ENCODE measurements around the gene SCGB1D2. TPM values are rescaled to one million over a fixed set of nuclear protein-coding genes. Genes with fewer than 3 reads are reported as not detected.

The SCGB1D2 gene
- total and polyA plus RNA-seq, 10 of the 15 experiments (the other 5 are each of a cell fraction or from before 2014, with no cell fraction given) = 0.48 TPM; not detected in 9

DNA sequence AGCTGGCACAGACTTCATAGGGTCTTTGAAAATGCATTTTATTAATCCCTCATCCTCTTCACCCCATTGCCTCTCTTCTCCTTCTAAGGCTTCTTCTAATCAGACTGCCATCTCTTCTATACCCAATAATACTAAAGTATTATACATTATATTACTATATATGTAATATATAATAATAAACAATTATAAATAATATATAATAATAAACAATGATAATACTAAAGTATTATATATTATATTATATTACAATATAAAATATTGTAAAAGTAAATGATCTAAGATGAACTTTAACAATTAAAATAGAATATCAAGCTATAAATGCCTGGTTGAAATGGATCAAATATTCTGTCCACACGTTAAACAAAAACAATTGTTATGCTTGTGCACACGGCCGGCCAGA, 20.5 kb upstream of the SCGB1D2 start:
- intact Hi-C loops (cut with micrococcal nuclease; ENCODE audit: unreplicated experiment) (no loop called here), in situ Hi-C loops (cut with MboI) (no loop called here)
- Histone ChIP-seq H3K27ac (ENCODE audit: control insufficient read depth, insufficient read depth) (no peak overlapping the region), H3K9me3 (replicated peaks; ENCODE audit: control insufficient read depth, insufficient read depth, low read length) (peaks cover 13% of the 10 kb centered on the region), H3K4me2 (ENCODE audit: control insufficient read depth, insufficient read depth) (no peak overlapping the region), H4K20me1 (ENCODE audit: control insufficient read depth, insufficient read depth) (no peaks in the 10 kb centered on the region), H3K36me3 (ENCODE audit: control insufficient read depth in 2 of 2, insufficient read depth in 2 of 2, low read length in 1 of 2) (no peaks in the 10 kb centered on the region), H2AFZ (ENCODE audit: control insufficient read depth, low read depth, low read length) (no peak overlapping the region), H3K4me1 (ENCODE audit: control insufficient read depth, insufficient read depth, low read length) (no peaks in the 10 kb centered on the region), H3K4me3 (no peak overlapping the region), H3K79me2 (ENCODE audit: control insufficient read depth, insufficient read depth, low read length) (no peaks in the 10 kb centered on the region), H3K27me3 (replicated peaks in 1 of 2; ENCODE audit: control insufficient read depth in 2 of 2, insufficient read depth in 2 of 2, low read length in 1 of 2) (no peaks in the 10 kb centered on the region; a peak in 1 of 4 replicates), H3K9ac (ENCODE audit: control insufficient read depth, insufficient read depth, low read length) (no peak overlapping the region)
- TF ChIP-seq FOS (IDR thresholded peaks at IDR 0.05; ENCODE audit: borderline replicate concordance, extremely low read depth, insufficient read length) (no peak), TCF3 (IDR thresholded peaks at IDR 0.05; ENCODE audit: borderline replicate concordance, insufficient read depth, low read depth, low read length) (no peak), CREB1 (IDR thresholded peaks at IDR 0.05; ENCODE audit: low read depth) (no peak), POLR2AphosphoS5 (IDR thresholded peaks at IDR 0.05; ENCODE audit: low read length) (no peak), POU2F2 (IDR thresholded peaks at IDR 0.05; ENCODE audit: borderline replicate concordance, low read depth, low read length) (no peak), POLR2A (IDR thresholded peaks at IDR 0.05; ENCODE audit: low read depth, low read length) (no peak), CBFB (IDR thresholded peaks at IDR 0.05; ENCODE audit: low read depth) (no peak), NR2C1 (IDR thresholded peaks at IDR 0.05) (no peak), MXI1 (IDR thresholded peaks at IDR 0.05; ENCODE audit: low read depth, low read length) (no peak)
- TF ChIP-seq, protein P1, sequence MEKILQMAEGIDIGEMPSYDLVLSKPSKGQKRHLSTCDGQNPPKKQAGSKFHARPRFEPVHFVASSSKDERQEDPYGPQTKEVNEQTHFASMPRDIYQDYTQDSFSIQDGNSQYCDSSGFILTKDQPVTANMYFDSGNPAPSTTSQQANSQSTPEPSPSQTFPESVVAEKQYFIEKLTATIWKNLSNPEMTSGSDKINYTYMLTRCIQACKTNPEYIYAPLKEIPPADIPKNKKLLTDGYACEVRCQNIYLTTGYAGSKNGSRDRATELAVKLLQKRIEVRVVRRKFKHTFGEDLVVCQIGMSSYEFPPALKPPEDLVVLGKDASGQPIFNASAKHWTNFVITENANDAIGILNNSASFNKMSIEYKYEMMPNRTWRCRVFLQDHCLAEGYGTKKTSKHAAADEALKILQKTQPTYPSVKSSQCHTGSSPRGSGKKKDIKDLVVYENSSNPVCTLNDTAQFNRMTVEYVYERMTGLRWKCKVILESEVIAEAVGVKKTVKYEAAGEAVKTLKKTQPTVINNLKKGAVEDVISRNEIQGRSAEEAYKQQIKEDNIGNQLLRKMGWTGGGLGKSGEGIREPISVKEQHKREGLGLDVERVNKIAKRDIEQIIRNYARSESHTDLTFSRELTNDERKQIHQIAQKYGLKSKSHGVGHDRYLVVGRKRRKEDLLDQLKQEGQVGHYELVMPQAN (conservative IDR thresholded peaks at IDR 0.05) = no peak
- ATAC-seq (no peak), DNase-seq (ENCODE audit: low read depth, low spot score) (no peak), FAIRE-seq (no peak)
- CTCF ChIA-PET = interaction anchor here (0.7 to 1.1 kb wide), 2 partner anchors 89 to 1069 kb away, joined by 3 read pairs; no protein-coding TSS in a partner anchor
- SMC1A ChIA-PET (ENCODE audit: uncharacterized antibody, unreplicated experiment) = no interaction called here
- BruUV-seq (replicated peaks) = no TSS peak
- 64% methylated on average over 3 of the region's 3 CpGs for WGBS (ENCODE audit: insufficient coverage, insufficient replicate concordance, low lambda C conversion rate, missing lambda C conversion rate)
- POLR2A ChIA-PET = no interaction called here
- RAD21 ChIA-PET (ENCODE audit: unreplicated experiment) = no interaction called here
